A673 (cell line): Measurements from ENCODE around the gene ZNF511. TPM values are rescaled to one million over a fixed set of nuclear protein-coding genes. Genes with fewer than 3 reads are reported as not detected.

ENCODE experiments used
- BruUV-seq: library from RNA; stranded (reverse); fragments of 400-500 nt; replicated peaks from 2 replicates; lab custom pipeline; 2021; lab: Mats Ljungman, UMichigan
- CTCF ChIA-PET: fragments of 300-600 bp; sonication (Branson Sonifier 250); formaldehyde crosslinking; loops from one replicate; lab custom pipeline; 2022; ENCODE audit warnings: antibody characterized with exemption; lab: Charles Lee
- POLR2A ChIA-PET: fragments of 300-600 bp; sonication (Branson Sonifier 250); formaldehyde crosslinking; loops from one replicate; lab custom pipeline; 2022; ENCODE audit warnings: antibody characterized with exemption; ENCODE audit not compliant: low non-redundant PET; lab: Charles Lee
- DNase-seq: peaks from one replicate; pipeline ENCODE4 v3.0.0-alpha.2; 2015; ENCODE audit warnings: low spot score
- H3K27ac ChIP-seq: fragments of 200-600 bp; sonication (generic); 2 replicates; pipeline ENCODE4 v1.5.1; 2016; ENCODE audit warnings: mixed run types, low read depth, mild to moderate bottlenecking, mixed read lengths, antibody characterized with exemption, low read length; ENCODE audit not compliant: poor library complexity, severe bottlenecking
- H3K27me3 ChIP-seq: fragments of 200-600 bp; sonication (generic); replicated peaks from 2 replicates; pipeline ENCODE4 v1.6.1; 2017; ENCODE audit warnings: mixed run types, low read depth, mild to moderate bottlenecking, mixed read lengths, antibody characterized with exemption, low read length; ENCODE audit not compliant: insufficient read depth, poor library complexity
- H3K36me3 ChIP-seq: fragments of 200-600 bp; sonication (generic); 2 replicates; pipeline ENCODE4 v1.6.1; 2016; ENCODE audit warnings: mixed run types, mild to moderate bottlenecking, mixed read lengths, antibody characterized with exemption, low read length; ENCODE audit not compliant: insufficient read depth, poor library complexity, severe bottlenecking
- H3K4me1 ChIP-seq: fragments of 200-600 bp; sonication (generic); 2 replicates; pipeline ENCODE4 v1.6.1; 2017; ENCODE audit warnings: mixed run types, mild to moderate bottlenecking, mixed read lengths, antibody characterized with exemption, low read length; ENCODE audit not compliant: insufficient read depth, poor library complexity, severe bottlenecking
- H3K4me3 ChIP-seq: fragments of 200-600 bp; sonication (generic); 2 replicates; pipeline ENCODE4 v1.5.1; 2016; ENCODE audit warnings: low read depth, mixed run types, mild to moderate bottlenecking, mixed read lengths, low read length; ENCODE audit not compliant: poor library complexity, severe bottlenecking
- H3K9me3 ChIP-seq: fragments of 200-600 bp; sonication (generic); 2 replicates; pipeline ENCODE4 v1.6.1; 2016; ENCODE audit warnings: mixed run types, low read depth, mild to moderate bottlenecking, mixed read lengths, antibody characterized with exemption, low read length; ENCODE audit not compliant: poor library complexity, severe bottlenecking
- CTCF ChIP-seq: fragments of 300-800, 200-600 bp; sonication (generic); conservative IDR thresholded peaks from 2 replicates; pipeline ENCODE4 v1.5.1; 2017; ENCODE audit warnings: low read depth, mild to moderate bottlenecking, antibody characterized with exemption, low read length, moderate library complexity, mixed read lengths
- EZH2 ChIP-seq: fragments of 200-600 bp; sonication (generic); IDR thresholded peaks from 2 replicates; pipeline ENCODE4 v1.6.1; 2017; ENCODE audit warnings: borderline replicate concordance, low read depth, mild to moderate bottlenecking, mixed read lengths, antibody characterized with exemption, low read length; ENCODE audit not compliant: poor library complexity, severe bottlenecking
- intact Hi-C: fragments of 100-400 bp; cut with micrococcal nuclease; formaldehyde crosslinking; loops from one replicate; pipeline ENCODE4 v1.10.0; 2022; ENCODE audit not compliant: unreplicated experiment
- total RNA-seq: library from RNA; stranded (reverse); gene quantifications from 2 replicates; pipeline ENCODE4 v1.2.3, GENCODE V29; 2021

Gene ZNF511
- total RNA-seq, 1 experiment from 2014 or later: 61.4 TPM

- Histone ChIP-seq H3K9me3 (no peaks in the 10 kb centered on the region), H3K4me1 (peaks cover 6% of the 10 kb centered on the region), H3K27me3 (no peaks in the 10 kb centered on the region), H3K27ac (no peak overlapping the region), H3K36me3 (no peaks in the 10 kb centered on the region), H3K4me3 (no peak overlapping the region)
- TF ChIP-seq EZH2: no peak
- no peak for TF ChIP-seq CTCF
- POLR2A ChIA-PET: no interaction called here
- CTCF ChIA-PET: interaction anchor here (1.2 kb wide), 1 partner anchor 22 kb away, joined by 6 read pairs; no protein-coding TSS in a partner anchor
- DNase-seq: no peak
- BruUV-seq: no TSS peak
- intact Hi-C loops: no loop called here
Observed at GRCh38 chr10:133350950-133351329, 42.2 kb downstream of the ZNF511 start.

- BruUV-seq: no TSS peak
Observed at GRCh38 chr10:133351408-133352318, 42.9 kb downstream of the ZNF511 start.

More at GRCh38 chr10:133351408-133352318, 42.9 kb downstream of the ZNF511 start:
- no peak for DNase-seq
- no peaks in the 10 kb centered on the region for H3K9me3 ChIP-seq
- no peak overlapping the region for H3K27ac ChIP-seq
- peaks cover 6% of the 10 kb centered on the region for H3K4me1 ChIP-seq
- no peaks in the 10 kb centered on the region for H3K36me3 ChIP-seq
- H3K4me3 ChIP-seq: no peak overlapping the region
- H3K27me3 ChIP-seq: no peaks in the 10 kb centered on the region
- CTCF ChIA-PET: interaction anchor here (1.2 kb wide), 1 partner anchor 22 kb away, joined by 6 read pairs; no protein-coding TSS in a partner anchor
- intact Hi-C loops: no loop called here
- POLR2A ChIA-PET: interaction anchor here (0.6 kb wide), 1 partner anchor 17 kb away, joined by 4 read pairs; no protein-coding TSS in a partner anchor
- no peak for TF ChIP-seq EZH2
- TF ChIP-seq CTCF: 0 out of 2 replicates have a peak, but pooled peaks have one; percentile 29
